Testis (tissue), 2 donors: ENCODE measurements around the gene POLR2J.

ENCODE experiments used
- CTCF ChIP-seq, 3 experiments: fragments of 450-650 bp in 2 of 3; fragments of 200-600 bp in 1 of 3; sonication (generic) in 1 of 3; IDR thresholded peaks; one replicate each; pipeline ENCODE4 v1.5.1; 2016 to 2019; ENCODE audit warnings: antibody characterized with exemption in 3 of 3, mild to moderate bottlenecking in 2 of 3, moderate library complexity in 1 of 3
- POLR2A ChIP-seq: fragments of 450-650 bp; IDR thresholded peaks from one replicate; pipeline ENCODE4 v1.6.1; 2017; ENCODE audit warnings: antibody characterized with exemption, mild to moderate bottlenecking, moderate library complexity

- no peak for TF ChIP-seq POLR2A
- no peak for TF ChIP-seq CTCF (IDR thresholded peaks at IDR 0.05)
Measured at GRCh38 chr7:102473271-102473991, 5.3 kb downstream of the POLR2J start.
